ENCODE measurements around the gene FLAD1. TPM values are rescaled to one million over a fixed set of nuclear protein-coding genes. Genes with fewer than 3 reads are reported as not detected.

FLAD1 gene
- total RNA-seq, 2 experiments from 2014 or later = 48.2 to 63.7 TPM

GRCh38 chr1:155024315-155024714 is 41.2 kb downstream of the FLAD1 start:
- DNase-seq (no peak), ATAC-seq (no peak)
- H3K27me3 Mint-ChIP-seq = no peaks in the 10 kb centered on the region
- CTCF ChIA-PET = interaction anchor here (0.6 to 1.1 kb wide), 2 partner anchors 21 to 69 kb away, joined by 3 read pairs; partner anchors contain the start of gene PBXIP1
- no peaks in the 10 kb centered on the region for H3K9me3 Mint-ChIP-seq (ENCODE audit: low read depth)
- H3K4me3 Mint-ChIP-seq = no peak overlapping the region
- no peaks in the 10 kb centered on the region for H3K36me3 Mint-ChIP-seq
- H3K27ac Mint-ChIP-seq = no peak overlapping the region
- peaks cover 2% of the 10 kb centered on the region for H3K4me1 Mint-ChIP-seq

GRCh38 chr1:155026154-155026553 is 43.0 kb downstream of the FLAD1 start:
- DNase-seq = no peak

GRCh38 chr1:155026588-155026987 is 43.4 kb downstream of the FLAD1 start:
- no peaks in the 10 kb centered on the region for H3K36me3 Mint-ChIP-seq
- H3K27ac Mint-ChIP-seq = no peak overlapping the region
- H3K27me3 Mint-ChIP-seq = no peaks in the 10 kb centered on the region
- no peak for DNase-seq
- no peak for ATAC-seq
- CTCF ChIA-PET = interaction anchor here (1.1 kb wide), 1 partner anchor 9 kb away, joined by 12 read pairs; no protein-coding TSS in a partner anchor
- H3K9me3 Mint-ChIP-seq (ENCODE audit: low read depth) = no peaks in the 10 kb centered on the region
- H3K4me3 Mint-ChIP-seq = no peak overlapping the region
- peaks cover 2% of the 10 kb centered on the region for H3K4me1 Mint-ChIP-seq

More at GRCh38 chr1:155026154-155026553, 43.0 kb downstream of the FLAD1 start:
- CTCF ChIA-PET = interaction anchor here (1.1 to 1.5 kb wide), 2 partner anchors 9 to 10 kb away, joined by 3 to 12 read pairs; no protein-coding TSS in a partner anchor
- Mint-ChIP-seq H3K9me3 (ENCODE audit: low read depth) (no peaks in the 10 kb centered on the region), H3K4me3 (no peak overlapping the region), H3K27me3 (no peaks in the 10 kb centered on the region), H3K4me1 (peaks cover 2% of the 10 kb centered on the region), H3K27ac (no peak overlapping the region), H3K36me3 (no peaks in the 10 kb centered on the region)
- no peak for ATAC-seq

GRCh38 chr1:155029513-155030242 is 46.5 kb downstream of the FLAD1 start:
- Mint-ChIP-seq H3K9me3 (ENCODE audit: low read depth) (no peaks in the 10 kb centered on the region), H3K27me3 (peaks cover 6% of the 10 kb centered on the region), H3K4me1 (no peaks in the 10 kb centered on the region), H3K36me3 (no peaks in the 10 kb centered on the region), H3K4me3 (no peak overlapping the region), H3K27ac (no peak overlapping the region)
- DNase-seq (no peak), ATAC-seq (no peak)
- CTCF ChIA-PET = interaction anchor here (1.6 to 3.8 kb wide), 3 partner anchors 12 to 14 kb away, joined by 6 to 12 read pairs (median 9); no protein-coding TSS in a partner anchor

GRCh38 chr1:155030243-155030795 is 47.2 kb downstream of the FLAD1 start:
- CTCF ChIA-PET = interaction anchor here (1.6 to 3.8 kb wide), 2 partner anchors 13 to 14 kb away, joined by 6 to 12 read pairs; no protein-coding TSS in a partner anchor
- Mint-ChIP-seq H3K4me3 (no peak overlapping the region), H3K4me1 (no peaks in the 10 kb centered on the region)

GRCh38 chr1:155030899-155031298 is 47.8 kb downstream of the FLAD1 start:
- Mint-ChIP-seq H3K4me3 (no peak overlapping the region), H3K4me1 (no peaks in the 10 kb centered on the region), H3K36me3 (no peaks in the 10 kb centered on the region), H3K27me3 (peaks cover 13% of the 10 kb centered on the region), H3K27ac (no peak overlapping the region), H3K9me3 (ENCODE audit: low read depth) (no peaks in the 10 kb centered on the region)
- ATAC-seq (no peak), DNase-seq (no peak)
- CTCF ChIA-PET = interaction anchor here (1.6 to 3.8 kb wide), 2 partner anchors 13 kb away, joined by 6 to 12 read pairs; no protein-coding TSS in a partner anchor

More at GRCh38 chr1:155030243-155030795, 47.2 kb downstream of the FLAD1 start:
- H3K27me3 Mint-ChIP-seq = peaks cover 11% of the 10 kb centered on the region
- no peak for DNase-seq
- no peaks in the 10 kb centered on the region for H3K9me3 Mint-ChIP-seq (ENCODE audit: low read depth)
- no peak overlapping the region for H3K27ac Mint-ChIP-seq
- peak; percentile 22 for ATAC-seq
- H3K36me3 Mint-ChIP-seq = no peaks in the 10 kb centered on the region

- Mint-ChIP-seq H3K36me3 (no peaks in the 10 kb centered on the region), H3K27me3 (peaks cover 21% of the 10 kb centered on the region), H3K9me3 (ENCODE audit: low read depth) (no peaks in the 10 kb centered on the region), H3K27ac (no peak overlapping the region), H3K4me1 (no peaks in the 10 kb centered on the region), H3K4me3 (no peak overlapping the region)
- CTCF ChIA-PET = interaction anchor here (0.7 to 1.8 kb wide), 5 partner anchors 11 to 52 kb away, joined by 3 to 13 read pairs (median 4); partner anchors contain the start of gene ADAM15
- ATAC-seq = no peak
- DNase-seq = no peak
Observed at GRCh38 chr1:155032886-155033285, 49.7 kb downstream of the FLAD1 start.

- ATAC-seq (no peak), DNase-seq (no peak)
- H3K36me3 Mint-ChIP-seq = no peaks in the 10 kb centered on the region
- H3K9me3 Mint-ChIP-seq (ENCODE audit: low read depth) = no peaks in the 10 kb centered on the region
- H3K27me3 Mint-ChIP-seq = peaks cover 26% of the 10 kb centered on the region
- CTCF ChIA-PET = interaction anchor here (0.9 to 1.8 kb wide), 4 partner anchors 10 to 51 kb away, joined by 3 to 13 read pairs (median 4); no protein-coding TSS in a partner anchor
- no peaks in the 10 kb centered on the region for H3K4me1 Mint-ChIP-seq
- H3K4me3 Mint-ChIP-seq = no peak within 1 kb of the TSS
- no peak within 1 kb of the TSS for H3K27ac Mint-ChIP-seq
Observed at GRCh38 chr1:155033524-155033923, 50.4 kb downstream of the FLAD1 start, which contains the start of the genes DCST1 and DCST2. DCST1 (plus strand) TSS chr1:155033824; CDS start chr1:155034037, 213 bp downstream. DCST2 (minus strand) TSS chr1:155033781; CDS start chr1:155033701, 80 bp downstream.

GRCh38 chr1:155034318-155035208 is 51.4 kb downstream of the FLAD1 start:
- CTCF ChIA-PET = interaction anchor here (0.7 to 1.9 kb wide), 3 partner anchors 11 to 17 kb away, joined by 3 to 9 read pairs (median 7); partner anchors contain the start of gene ADAM15
- H3K4me3 Mint-ChIP-seq = no peak overlapping the region
- no peak for ATAC-seq

GRCh38 chr1:155035936-155036335 is 52.8 kb downstream of the FLAD1 start:
- no peaks in the 10 kb centered on the region for H3K36me3 Mint-ChIP-seq
- CTCF ChIA-PET = no interaction called here
- DNase-seq (no peak), ATAC-seq (no peak)
- H3K4me1 Mint-ChIP-seq = peaks cover 4% of the 10 kb centered on the region
- H3K9me3 Mint-ChIP-seq (ENCODE audit: low read depth) = no peaks in the 10 kb centered on the region
- H3K4me3 Mint-ChIP-seq = no peak overlapping the region
- H3K27me3 Mint-ChIP-seq = peaks cover 30% of the 10 kb centered on the region
- no peak overlapping the region for H3K27ac Mint-ChIP-seq

More at GRCh38 chr1:155034318-155035208, 51.4 kb downstream of the FLAD1 start:
- Mint-ChIP-seq H3K27me3 (peaks cover 28% of the 10 kb centered on the region), H3K4me1 (peaks cover 4% of the 10 kb centered on the region), H3K9me3 (ENCODE audit: low read depth) (no peaks in the 10 kb centered on the region), H3K36me3 (no peaks in the 10 kb centered on the region), H3K27ac (no peak overlapping the region)
- DNase-seq = no peak

- CTCF ChIA-PET = interaction anchor here (2.6 to 18.1 kb wide), 2 partner anchors 20 to 21 kb away, joined by 13 to 323 read pairs; partner anchors contain the start of genes ADAM15 and EFNA4
- peaks cover 4% of the 10 kb centered on the region for H3K4me1 Mint-ChIP-seq
- H3K27ac Mint-ChIP-seq = no peak overlapping the region
- H3K9me3 Mint-ChIP-seq (ENCODE audit: low read depth) = no peaks in the 10 kb centered on the region
- ATAC-seq = no peak
- no peak for DNase-seq
- H3K36me3 Mint-ChIP-seq = no peaks in the 10 kb centered on the region
- no peak overlapping the region for H3K4me3 Mint-ChIP-seq
- peaks cover 33% of the 10 kb centered on the region for H3K27me3 Mint-ChIP-seq
Observed at GRCh38 chr1:155037043-155037442, 53.9 kb downstream of the FLAD1 start.

- Mint-ChIP-seq H3K4me3 (no peak overlapping the region), H3K4me1 (peaks cover 4% of the 10 kb centered on the region), H3K36me3 (no peaks in the 10 kb centered on the region), H3K27me3 (peaks cover 33% of the 10 kb centered on the region), H3K27ac (no peak overlapping the region), H3K9me3 (ENCODE audit: low read depth) (no peaks in the 10 kb centered on the region)
- ATAC-seq (no peak), DNase-seq (no peak)
- CTCF ChIA-PET = interaction anchor here (2.2 to 18.1 kb wide), 3 partner anchors 21 to 47 kb away, joined by 7 to 323 read pairs (median 13); partner anchors contain the start of genes ADAM15 and EFNA4
Observed at GRCh38 chr1:155037851-155038441, 54.8 kb downstream of the FLAD1 start.

Data from activated CD8-positive, alpha-beta memory T cell treated with anti-CD3 and anti-CD28 coated beads, Interleukin-2, amount 10 ng/mL, durations not matched to agents 7 days and 5 days (primary cell).